OCI-M2 (cell line): ENCODE data around the gene MAPRE3.
A peak's percentile ranks its signal among the peaks of the same experiment; 100 is the strongest.

Experiments used
- DNase-seq: peaks from one replicate; lab custom pipeline; 2025; ENCODE audit not compliant: unreplicated experiment; lab: John Stamatoyannopoulos, UW

The MAPRE3 gene

DNA sequence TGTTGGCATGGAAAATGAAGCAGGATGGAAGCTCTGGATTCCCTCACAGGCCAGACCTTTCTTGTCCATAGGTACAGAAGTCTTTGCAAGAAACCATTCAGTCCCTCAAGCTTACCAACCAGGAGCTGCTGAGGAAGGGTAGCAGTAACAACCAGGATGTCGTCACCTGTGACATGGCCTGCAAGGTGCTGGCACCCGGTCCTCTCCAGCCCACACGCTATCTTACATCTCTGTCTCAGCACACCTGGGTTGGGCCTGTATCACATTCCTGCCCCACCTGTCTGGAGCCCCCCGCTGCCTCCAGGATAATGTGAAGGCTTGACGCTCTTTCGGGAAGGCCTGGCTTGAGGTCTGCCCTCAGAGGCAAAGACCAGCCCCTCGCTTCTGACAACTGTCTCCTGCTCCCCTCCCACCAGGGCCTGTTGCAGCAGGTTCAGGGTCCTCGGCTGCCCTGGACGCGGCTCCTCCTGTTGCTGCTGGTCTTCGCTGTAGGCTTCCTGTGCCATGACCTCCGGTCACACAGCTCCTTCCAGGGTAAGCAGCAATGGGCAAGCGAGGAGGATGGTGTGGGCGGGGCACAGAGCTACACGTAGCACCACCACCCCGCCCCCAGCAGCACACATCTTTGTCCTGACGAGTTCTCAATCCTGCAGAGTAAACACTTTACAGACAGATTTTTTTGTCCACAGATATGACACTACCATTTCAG is 68.3 kb downstream of the MAPRE3 start:
- DNase-seq = no peak

- DNase-seq = no peak
Measured at GRCh38 chr2:27039426-27039825, 69.0 kb downstream of the MAPRE3 start.

DNA sequence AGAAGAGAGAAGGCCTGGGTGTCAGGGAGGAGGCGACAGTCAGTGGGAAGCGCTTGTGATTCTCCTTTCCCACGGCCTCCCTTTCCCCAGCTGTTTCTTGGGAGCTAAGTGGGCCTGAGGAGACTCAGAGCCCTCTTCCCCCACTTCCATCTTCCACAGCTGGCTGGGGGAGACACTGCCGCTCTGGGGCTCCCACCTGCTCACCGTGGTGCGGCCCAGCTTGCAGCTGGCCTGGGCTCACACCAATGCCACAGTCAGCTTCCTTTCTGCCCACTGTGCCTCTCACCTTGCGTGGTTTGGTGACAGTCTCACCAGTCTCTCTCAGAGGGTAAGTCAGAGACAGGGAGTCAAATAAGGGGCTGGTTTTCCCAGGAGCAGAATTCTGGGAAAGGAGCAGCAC is 69.4 kb downstream of the MAPRE3 start:
- no peak for DNase-seq

DNA sequence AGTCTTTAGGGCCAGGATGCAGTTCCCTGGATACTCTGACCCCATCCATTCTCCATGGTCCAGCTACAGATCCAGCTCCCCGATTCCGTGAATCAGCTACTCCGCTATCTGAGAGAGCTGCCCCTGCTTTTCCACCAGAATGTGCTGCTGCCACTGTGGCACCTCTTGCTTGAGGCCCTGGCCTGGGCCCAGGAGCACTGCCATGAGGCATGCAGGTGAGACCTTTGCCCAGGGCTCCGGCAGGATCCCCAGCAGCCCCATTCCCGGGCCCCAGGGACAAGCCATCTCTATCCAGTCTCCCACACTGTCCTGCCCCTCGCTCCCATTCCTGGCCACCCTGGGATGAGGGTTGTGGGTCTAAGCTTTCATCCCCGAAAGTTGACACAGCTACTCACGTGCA is 69.8 kb downstream of the MAPRE3 start:
- DNase-seq = no peak

- DNase-seq = no peak
Measured at GRCh38 chr2:27041752-27042151, 71.3 kb downstream of the MAPRE3 start.

DNA sequence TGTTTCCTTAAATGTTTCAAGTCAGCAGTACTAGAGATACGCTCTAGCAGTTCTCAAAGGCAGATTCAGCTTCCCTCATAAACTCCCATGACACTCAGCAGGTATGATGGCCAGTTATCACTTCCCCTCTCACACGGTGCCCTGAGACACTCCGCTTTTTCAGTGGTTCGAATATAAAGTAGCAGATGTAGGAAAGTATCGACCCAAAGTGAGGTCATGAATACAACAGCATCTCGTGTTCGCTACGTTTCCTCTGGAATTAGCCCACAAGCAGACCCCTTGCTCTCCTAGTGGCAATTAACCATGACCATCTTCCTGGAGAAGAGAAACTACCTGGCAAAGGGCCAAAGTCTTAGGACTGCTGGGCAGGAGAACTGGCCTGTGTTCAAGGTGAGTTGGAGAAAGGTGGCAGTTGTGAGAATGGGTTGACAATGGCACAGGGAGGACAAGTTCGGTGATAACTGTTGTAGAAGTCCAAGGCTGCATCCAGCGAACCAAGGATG is 71.8 kb downstream of the MAPRE3 start:
- no peak for DNase-seq

DNA sequence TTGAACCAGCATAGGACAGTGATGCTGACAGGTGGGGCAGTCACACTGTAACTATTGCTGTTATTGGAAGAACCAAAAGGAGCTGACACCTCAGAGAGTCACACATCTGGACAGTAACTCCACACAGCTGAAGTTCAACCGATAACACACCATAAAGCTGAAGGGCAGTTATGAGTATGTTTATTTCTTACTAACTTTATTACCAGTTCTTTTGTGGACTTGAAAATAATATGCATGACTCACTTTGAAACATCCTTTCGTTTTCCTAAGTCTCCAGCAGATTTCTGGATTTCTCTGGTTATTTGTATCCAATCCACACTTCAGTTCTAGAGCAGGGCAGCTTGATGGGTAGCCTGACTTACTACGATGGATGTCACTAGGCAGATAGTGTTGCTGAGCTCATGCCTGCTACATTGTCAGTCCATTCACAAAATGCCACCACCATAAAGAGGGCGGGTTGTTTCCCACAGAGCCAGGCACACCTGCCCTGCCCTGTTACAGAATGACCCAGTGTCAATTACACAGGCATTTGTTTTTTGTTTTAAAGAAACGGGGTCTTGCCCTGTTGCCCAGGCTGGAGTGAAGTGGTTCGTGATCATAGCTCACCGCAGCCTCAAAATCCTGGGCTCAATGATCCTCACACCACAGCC is 72.7 kb downstream of the MAPRE3 start:
- no peak for DNase-seq

GRCh38 chr2:27049422-27050280 is 79.2 kb downstream of the MAPRE3 start:
- no peak for DNase-seq

DNA sequence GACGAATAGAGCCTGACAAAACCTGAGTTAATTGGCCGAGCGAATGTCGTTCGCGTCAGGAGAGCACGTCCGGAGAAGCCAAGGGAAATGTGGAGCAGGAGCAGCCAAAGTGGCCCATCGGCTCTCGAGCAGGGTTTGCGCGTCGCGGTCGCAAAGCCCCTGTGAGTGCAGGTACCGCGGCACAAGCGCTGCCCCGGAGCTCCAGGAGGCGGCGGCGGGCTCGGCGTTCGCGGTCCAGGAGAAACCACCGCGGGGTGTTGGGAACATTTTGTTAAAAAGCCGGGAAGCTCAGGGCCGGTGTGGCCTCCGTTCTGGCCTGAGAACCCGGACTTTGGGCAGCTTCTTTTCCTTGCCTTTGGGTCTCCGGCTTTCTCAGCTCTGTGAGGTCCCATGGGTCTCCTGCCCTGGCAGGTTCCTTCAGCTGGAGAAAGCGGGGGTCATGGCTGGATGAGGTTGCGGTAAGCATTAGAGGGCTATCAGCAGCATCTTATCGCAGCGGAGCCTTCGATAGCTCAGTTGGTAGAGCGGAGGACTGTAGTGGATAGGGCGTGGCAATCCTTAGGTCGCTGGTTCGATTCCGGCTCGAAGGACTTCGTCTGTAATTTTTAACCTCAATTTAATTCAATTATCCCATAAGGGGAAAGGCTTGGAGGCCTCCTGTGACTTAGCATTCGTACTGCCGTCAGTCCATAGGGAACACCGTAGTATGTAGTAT is 80.0 kb downstream of the MAPRE3 start:
- DNase-seq = peak; percentile 95

DNA sequence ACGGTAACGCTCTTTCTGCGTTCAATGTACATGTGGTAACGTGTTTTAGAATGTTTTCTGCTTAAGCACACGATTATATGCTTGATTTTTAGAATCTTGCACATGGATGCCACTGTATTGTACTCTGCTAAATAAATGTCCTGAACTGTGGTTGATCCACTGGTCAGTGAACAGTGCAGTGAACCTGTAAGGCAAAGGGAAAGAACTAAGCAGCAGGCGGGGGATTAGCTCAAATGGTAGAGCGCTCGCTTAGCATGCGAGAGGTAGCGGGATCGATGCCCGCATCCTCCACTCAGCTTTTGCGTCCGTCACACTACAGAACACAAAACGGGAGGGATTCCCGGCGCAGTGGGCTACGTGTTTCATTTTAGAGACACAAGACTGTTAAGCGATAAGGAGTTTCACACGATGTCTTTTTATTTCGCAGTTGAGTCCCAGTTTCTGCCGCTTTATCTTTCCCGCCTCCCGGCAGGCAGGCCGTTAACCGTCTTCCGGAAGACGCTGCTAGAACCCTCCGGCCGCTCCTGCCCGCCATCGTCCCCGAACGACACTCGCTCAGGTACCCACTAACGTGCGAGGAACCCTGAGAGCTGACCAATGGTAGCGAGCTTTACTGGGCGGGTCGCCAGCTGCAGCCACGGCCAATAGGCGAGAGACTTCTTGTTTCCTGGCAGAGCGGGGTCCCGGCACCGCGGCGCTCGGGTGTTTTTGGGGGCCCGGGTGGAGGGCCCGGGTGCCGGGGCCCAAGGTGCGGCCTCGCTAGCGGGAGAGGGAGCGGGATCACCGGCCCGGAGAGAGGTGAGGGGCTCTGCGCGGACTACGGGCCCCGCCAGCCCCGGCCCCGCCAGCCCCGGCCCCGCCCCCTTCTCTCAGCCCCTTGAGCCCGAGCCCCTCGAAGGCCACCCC is 80.8 kb downstream of the MAPRE3 start, which contains the start of gene AGBL5:
Gene AGBL5 (plus strand): TSS at position 673 of the 906 bp plus-strand sequence. CDS start 1,291 bp downstream, outside the sequence.
- DNase-seq = peak; percentile 95

DNA sequence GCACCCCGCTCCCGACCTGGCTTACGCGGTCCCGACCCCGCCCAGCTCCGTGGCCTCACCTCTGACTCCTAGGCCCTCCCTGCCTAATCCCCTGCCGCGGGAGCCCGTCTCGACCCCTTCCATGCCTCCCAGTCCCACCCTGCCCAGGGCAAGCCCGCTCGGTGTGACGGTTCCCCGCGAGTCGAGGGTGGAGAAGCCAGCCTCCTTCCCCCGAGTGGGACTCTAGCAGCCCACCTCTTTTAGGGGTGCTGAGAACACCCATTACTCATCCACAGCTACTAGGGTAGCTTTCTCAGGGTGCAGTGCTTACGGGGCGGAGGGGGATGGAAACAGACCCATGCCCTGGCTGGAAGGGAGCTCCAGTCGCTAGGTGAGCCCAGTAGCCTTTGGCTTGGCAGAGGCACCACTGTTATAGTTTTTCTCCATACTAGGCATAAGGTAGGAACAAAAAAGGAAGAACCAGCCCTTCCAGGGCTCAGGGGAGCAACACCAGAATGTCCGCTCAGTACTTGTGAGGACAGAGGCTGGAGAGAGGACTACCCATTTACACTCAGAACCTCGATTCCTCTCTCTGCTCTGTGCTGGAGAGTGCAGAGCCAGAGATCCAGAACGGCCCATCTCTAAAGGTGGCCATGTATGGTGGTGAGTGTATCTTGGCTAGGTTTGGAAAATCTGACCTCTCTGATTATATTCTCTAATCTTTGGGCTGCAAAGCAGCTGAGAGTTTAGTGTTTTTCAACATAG is 81.6 kb downstream of the MAPRE3 start:
- DNase-seq = no peak

DNA sequence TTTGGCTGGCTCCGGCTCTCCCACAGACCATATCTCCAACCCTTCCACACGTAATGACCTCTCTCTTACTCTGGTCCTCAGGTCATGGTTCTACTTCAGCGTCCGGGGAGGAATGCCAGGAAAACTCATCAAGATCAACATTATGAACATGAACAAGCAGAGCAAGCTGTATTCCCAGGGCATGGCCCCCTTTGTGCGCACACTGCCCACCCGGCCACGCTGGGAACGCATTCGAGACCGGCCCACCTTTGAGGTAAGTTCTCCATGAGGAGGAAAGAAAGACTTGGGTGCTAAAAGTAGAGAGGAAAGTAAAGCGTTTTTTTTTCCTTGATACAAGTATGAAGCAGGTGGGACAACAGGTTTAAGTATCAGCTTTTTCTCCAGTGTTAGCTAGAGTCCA is 82.9 kb downstream of the MAPRE3 start:
- DNase-seq = no peak

DNA sequence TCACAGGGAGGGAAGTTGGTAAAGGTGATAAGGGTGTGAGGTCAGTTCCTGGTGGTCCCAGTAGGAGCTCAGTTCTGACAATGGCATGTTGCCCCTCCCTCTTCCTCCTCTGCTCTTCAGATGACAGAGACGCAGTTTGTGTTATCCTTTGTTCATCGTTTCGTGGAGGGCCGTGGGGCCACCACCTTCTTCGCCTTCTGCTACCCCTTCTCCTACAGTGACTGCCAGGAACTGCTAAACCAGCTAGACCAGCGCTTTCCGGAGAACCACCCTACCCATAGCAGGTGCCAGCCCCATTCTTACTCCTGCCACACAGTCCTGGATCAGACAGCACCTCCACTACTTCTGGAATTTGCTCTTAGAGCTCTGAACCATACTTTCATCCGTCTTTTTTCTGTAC is 83.3 kb downstream of the MAPRE3 start:
- no peak for DNase-seq

DNA sequence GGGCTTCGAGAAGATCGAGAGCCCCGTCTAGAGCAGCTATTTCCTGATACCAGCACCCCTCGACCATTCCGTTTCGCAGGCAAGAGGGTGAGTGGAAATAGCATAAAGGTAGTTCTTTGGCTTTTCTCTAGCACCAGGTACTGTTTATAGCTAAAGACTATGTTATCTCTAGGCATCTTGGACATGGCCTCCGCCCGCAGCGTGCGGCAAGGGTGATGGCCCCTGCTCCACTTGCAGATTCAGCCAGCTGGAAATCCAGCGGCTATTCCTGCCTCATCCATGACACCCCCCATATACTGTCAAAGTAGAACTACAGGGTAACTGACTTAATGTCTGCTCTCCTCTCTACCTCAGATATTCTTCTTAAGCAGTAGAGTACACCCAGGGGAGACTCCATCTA is 84.3 kb downstream of the MAPRE3 start:
- no peak for DNase-seq

- DNase-seq = no peak
Measured at GRCh38 chr2:27057184-27057583, 86.7 kb downstream of the MAPRE3 start.

- no peak for DNase-seq
Measured at GRCh38 chr2:27058210-27058609, 87.8 kb downstream of the MAPRE3 start.

DNA sequence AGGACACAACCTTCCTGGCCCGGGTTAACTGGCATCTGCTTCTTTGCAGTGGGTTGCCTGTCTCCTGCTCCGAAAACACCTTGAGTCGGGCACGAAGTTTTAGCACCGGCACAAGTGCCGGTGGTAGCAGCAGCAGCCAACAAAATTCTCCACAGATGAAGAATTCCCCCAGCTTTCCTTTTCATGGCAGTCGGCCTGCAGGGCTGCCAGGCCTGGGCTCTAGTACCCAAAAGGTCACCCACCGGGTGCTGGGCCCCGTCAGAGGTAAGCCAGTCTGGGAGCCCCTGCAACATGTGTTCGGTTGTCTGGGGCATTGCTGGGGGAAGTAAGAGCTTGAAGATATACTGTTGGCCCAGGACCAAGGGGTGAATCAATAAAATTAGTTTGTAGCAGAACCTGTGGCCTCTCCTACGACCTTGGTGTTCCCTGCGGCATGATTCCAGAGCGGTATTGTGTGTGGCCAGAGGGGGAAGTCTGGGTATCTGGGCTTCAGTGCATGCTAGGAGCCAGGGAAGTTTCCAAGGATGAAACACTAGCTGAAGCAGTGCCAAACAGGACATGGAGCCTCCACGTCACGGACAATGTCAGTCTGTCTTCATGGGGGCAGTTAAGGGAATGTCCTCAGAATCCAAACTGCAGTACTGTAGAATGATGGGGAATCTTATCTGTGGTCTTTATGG is 88.8 kb downstream of the MAPRE3 start:
- no peak for DNase-seq

DNA sequence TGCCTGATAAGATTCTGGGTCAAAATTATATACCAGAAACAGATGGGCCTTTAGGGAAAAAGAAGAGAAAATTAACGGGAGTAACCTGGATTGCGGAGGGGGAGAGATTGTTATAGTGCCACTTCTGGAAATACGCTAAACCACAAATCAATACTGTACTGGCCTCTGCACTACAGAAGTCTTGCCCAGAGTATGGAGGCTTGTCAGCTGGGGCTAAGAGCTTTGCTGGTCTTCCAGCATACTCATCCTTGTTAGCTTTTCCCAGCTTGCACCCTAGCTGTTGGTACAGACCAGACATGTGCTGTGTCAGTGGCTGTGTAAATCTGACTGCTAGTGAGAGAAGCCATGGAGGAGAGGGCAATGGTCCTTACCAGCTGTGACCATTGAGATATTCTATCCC is 89.9 kb downstream of the MAPRE3 start:
- DNase-seq = no peak

DNA sequence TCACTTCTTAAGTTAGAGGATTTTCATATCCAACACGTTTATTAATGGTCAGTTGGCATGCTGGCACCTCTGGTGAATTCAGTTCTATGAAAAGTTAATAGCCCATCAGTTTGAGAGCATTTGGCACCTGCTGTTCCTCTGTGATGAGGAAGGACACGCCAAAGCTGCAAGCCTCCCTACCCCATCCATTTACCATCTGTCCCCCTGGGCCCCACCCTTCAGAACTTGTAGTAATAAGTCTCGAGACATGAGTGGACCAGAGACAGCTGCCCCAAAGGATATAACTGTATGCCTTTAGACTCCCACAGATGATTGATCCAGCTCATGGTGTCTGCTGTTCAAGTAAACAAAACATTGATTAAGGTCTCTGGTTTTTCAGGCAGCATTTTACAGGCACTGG is 94.7 kb downstream of the MAPRE3 start:
- no peak for DNase-seq
